Stimulated activated CD8-positive, alpha-beta memory T cell treated with anti-CD3 and anti-CD28 coated beads, Interleukin-7, amount 100 ng/mL, for 24 hours (primary cell): ENCODE data around the gene NHEJ1.
A peak's percentile ranks its signal among the peaks of the same experiment; 100 is the strongest.

Experiments
- DNase-seq: peaks from one replicate; pipeline ENCODE4 v3.0.0-alpha.2; 2020; ENCODE audit warnings: low read depth

NHEJ1 gene

GRCh38 chr2:219122202-219122980 is 38.2 kb downstream of the NHEJ1 start:
- DNase-seq, result no peak

- DNase-seq, result no peak
Measured at GRCh38 chr2:219120082-219120481, 40.5 kb downstream of the NHEJ1 start.

GRCh38 chr2:219119422-219120043 is 41.1 kb downstream of the NHEJ1 start:
- peak; percentile 37 for DNase-seq

- DNase-seq, result no peak
Measured at GRCh38 chr2:219118504-219118903, 42.1 kb downstream of the NHEJ1 start.

- DNase-seq, result no peak
Measured at GRCh38 chr2:219116776-219117646, 43.6 kb downstream of the NHEJ1 start.

GRCh38 chr2:219112651-219113338 is 47.8 kb downstream of the NHEJ1 start:
- no peak for DNase-seq

- no peak for DNase-seq
Measured at GRCh38 chr2:219112062-219112406, 48.6 kb downstream of the NHEJ1 start.

GRCh38 chr2:219111375-219112061 is 49.1 kb downstream of the NHEJ1 start:
- no peak for DNase-seq

- DNase-seq, result no peak
Measured at GRCh38 chr2:219109471-219109870, 51.1 kb downstream of the NHEJ1 start.

- DNase-seq, result no peak
Measured at GRCh38 chr2:219107758-219108157, 52.9 kb downstream of the NHEJ1 start.

GRCh38 chr2:219106251-219106650 is 54.4 kb downstream of the NHEJ1 start:
- no peak for DNase-seq

GRCh38 chr2:219104107-219105035 is 56.2 kb downstream of the NHEJ1 start:
- DNase-seq, result no peak

- no peak for DNase-seq
Measured at GRCh38 chr2:219099329-219099728, 61.3 kb downstream of the NHEJ1 start.

- no peak for DNase-seq
Measured at GRCh38 chr2:219095406-219095935, 65.1 kb downstream of the NHEJ1 start.

GRCh38 chr2:219094171-219094570 is 66.4 kb downstream of the NHEJ1 start:
- no peak for DNase-seq

GRCh38 chr2:219090436-219091299 is 69.9 kb downstream of the NHEJ1 start:
- no peak for DNase-seq

- no peak for DNase-seq
Measured at GRCh38 chr2:219089330-219089729, 71.3 kb downstream of the NHEJ1 start.

GRCh38 chr2:219087848-219088247 is 72.8 kb downstream of the NHEJ1 start:
- DNase-seq, result no peak

GRCh38 chr2:219087361-219087760 is 73.3 kb downstream of the NHEJ1 start:
- DNase-seq, result no peak
